ENCODE data around the gene SLC35E4. TPM values are rescaled to one million over a fixed set of nuclear protein-coding genes. Genes with fewer than 3 reads are reported as not detected.

Gene SLC35E4
- total RNA-seq, 1 experiment from 2014 or later: 5.5 TPM

GRCh38 chr22:30649430-30650007, 13.9 kb downstream of the SLC35E4 start:
- no peak for DNase-seq (ENCODE audit: low read depth, low spot score)
- in situ Hi-C loops (cut with HindIII; ENCODE audit: low pct_unique_long_range_greater_than_20kb, low sequenced_read_pairs) (no loop called here), intact Hi-C loops (cut with micrococcal nuclease; ENCODE audit: unreplicated experiment) (no loop called here)
- ChIA-PET POLR2A (no interaction called here), CTCF (no interaction called here)
- Histone ChIP-seq H3K4me3 (ENCODE audit: low read depth in 2 of 2, low read length in 2 of 2) (no peak overlapping the region), H3K9me3 (ENCODE audit: control insufficient read depth, insufficient read depth, low read depth, low read length) (no peaks in the 10 kb centered on the region), H3K4me1 (ENCODE audit: control insufficient read depth, insufficient read depth, low read length) (no peaks in the 10 kb centered on the region), H3K27ac (ENCODE audit: low read length) (no peak overlapping the region), H3K27me3 (ENCODE audit: control insufficient read depth, insufficient read depth, low read length) (no peaks in the 10 kb centered on the region), H3K36me3 (ENCODE audit: control insufficient read depth, insufficient read depth, low read length) (no peaks in the 10 kb centered on the region)
- TF ChIP-seq TCF7L2 (IDR thresholded peaks at IDR 0.05; ENCODE audit: low read depth, low read length) (0 out of 2 replicates have a peak, but pooled peaks have one; percentile 32), SIN3A (IDR thresholded peaks at IDR 0.05; ENCODE audit: borderline replicate concordance, insufficient read depth, low read depth, low read length) (no peak)
- ATAC-seq: peak; percentile 90
- no TSS peak for BruUV-seq (replicated peaks)

GRCh38 chr22:30650508-30651116, 15.0 kb downstream of the SLC35E4 start:
- no peak for TF ChIP-seq CTCF (IDR thresholded peaks at IDR 0.05)
- in situ Hi-C loops (cut with HindIII; ENCODE audit: low pct_unique_long_range_greater_than_20kb, low sequenced_read_pairs): no loop called here
- DNase-seq (ENCODE audit: low read depth, low spot score) (no peak), ATAC-seq (no peak)
- Histone ChIP-seq H3K4me1 (ENCODE audit: control insufficient read depth, insufficient read depth, low read length) (no peaks in the 10 kb centered on the region), H3K27ac (ENCODE audit: low read length) (no peak overlapping the region), H3K36me3 (ENCODE audit: control insufficient read depth, insufficient read depth, low read length) (no peaks in the 10 kb centered on the region), H3K9me3 (ENCODE audit: control insufficient read depth, insufficient read depth, low read depth, low read length) (no peaks in the 10 kb centered on the region), H3K4me3 (ENCODE audit: low read depth in 2 of 2, low read length in 2 of 2) (no peak overlapping the region), H3K27me3 (ENCODE audit: control insufficient read depth, insufficient read depth, low read length) (no peaks in the 10 kb centered on the region)
- ChIA-PET CTCF (no interaction called here), POLR2A (no interaction called here)
- intact Hi-C loops (cut with micrococcal nuclease; ENCODE audit: unreplicated experiment): no loop called here
- BruUV-seq (replicated peaks): no TSS peak

- no peaks in the 10 kb centered on the region for H3K9me3 ChIP-seq (ENCODE audit: control insufficient read depth, insufficient read depth, low read depth, low read length)
- POLR2A ChIA-PET: no interaction called here
- in situ Hi-C loops (cut with HindIII; ENCODE audit: low pct_unique_long_range_greater_than_20kb, low sequenced_read_pairs) (no loop called here), intact Hi-C loops (cut with micrococcal nuclease; ENCODE audit: unreplicated experiment) (no loop called here)
- no peak overlapping the region for H3K4me3 ChIP-seq (ENCODE audit: low read depth in 2 of 2, low read length in 2 of 2)
- DNase-seq (ENCODE audit: low read depth, low spot score) (no peak), ATAC-seq (no peak)
- no peak overlapping the region for H3K27ac ChIP-seq (ENCODE audit: low read length)
- no peaks in the 10 kb centered on the region for H3K27me3 ChIP-seq (ENCODE audit: control insufficient read depth, insufficient read depth, low read length)
- BruUV-seq (replicated peaks): no TSS peak
- no peaks in the 10 kb centered on the region for H3K36me3 ChIP-seq (ENCODE audit: control insufficient read depth, insufficient read depth, low read length)
- TF ChIP-seq TCF7L2 (IDR thresholded peaks at IDR 0.05; ENCODE audit: low read depth, low read length) (no peak), POLR2AphosphoS5 (IDR thresholded peaks at IDR 0.05; ENCODE audit: low read depth, low read length) (no peak), SIN3A (IDR thresholded peaks at IDR 0.05; ENCODE audit: borderline replicate concordance, insufficient read depth, low read depth, low read length) (no peak), REST (IDR thresholded peaks at IDR 0.05; ENCODE audit: insufficient read depth in 1 of 2, low read depth in 2 of 2, low read length in 1 of 2) (no peak), CTCF (IDR thresholded peaks at IDR 0.05) (no peak)
- CTCF ChIA-PET: no interaction called here
- no peaks in the 10 kb centered on the region for H3K4me1 ChIP-seq (ENCODE audit: control insufficient read depth, insufficient read depth, low read length)
Measured at GRCh38 chr22:30652852-30653251, 17.3 kb downstream of the SLC35E4 start.
